HK-2 (cell line): Measurements from ENCODE around the gene CAMKK2.

ENCODE experiments used
- DNase-seq: peaks from one replicate; pipeline ENCODE4 v3.0.0-alpha.2; 2018; ENCODE audit not compliant: unreplicated experiment

CAMKK2 gene

GRCh38 chr12:121196902-121197301 lies 99.6 kb downstream of the CAMKK2 start:
- DNase-seq: no peak

GRCh38 chr12:121191151-121191550 lies 105.4 kb downstream of the CAMKK2 start:
- no peak for DNase-seq

- peak; percentile 68 for DNase-seq
Observed at GRCh38 chr12:121190523-121191031, 105.9 kb downstream of the CAMKK2 start.

- peak; percentile 42 for DNase-seq
Observed at GRCh38 chr12:121189619-121190155, 106.8 kb downstream of the CAMKK2 start.

GRCh38 chr12:121189131-121189530 lies 107.4 kb downstream of the CAMKK2 start:
- peak; percentile 73 for DNase-seq

GRCh38 chr12:121188227-121188626 lies 108.3 kb downstream of the CAMKK2 start:
- DNase-seq: no peak
